DMS153 treated with DMSO at 0.1 percent for 48 hours (cell line): ENCODE results near the gene YARS2.

Experiments used
- DNase-seq: peaks from one replicate; lab custom pipeline; 2025; ENCODE audit not compliant: unreplicated experiment; lab: John Stamatoyannopoulos, UW

YARS2 gene

DNA sequence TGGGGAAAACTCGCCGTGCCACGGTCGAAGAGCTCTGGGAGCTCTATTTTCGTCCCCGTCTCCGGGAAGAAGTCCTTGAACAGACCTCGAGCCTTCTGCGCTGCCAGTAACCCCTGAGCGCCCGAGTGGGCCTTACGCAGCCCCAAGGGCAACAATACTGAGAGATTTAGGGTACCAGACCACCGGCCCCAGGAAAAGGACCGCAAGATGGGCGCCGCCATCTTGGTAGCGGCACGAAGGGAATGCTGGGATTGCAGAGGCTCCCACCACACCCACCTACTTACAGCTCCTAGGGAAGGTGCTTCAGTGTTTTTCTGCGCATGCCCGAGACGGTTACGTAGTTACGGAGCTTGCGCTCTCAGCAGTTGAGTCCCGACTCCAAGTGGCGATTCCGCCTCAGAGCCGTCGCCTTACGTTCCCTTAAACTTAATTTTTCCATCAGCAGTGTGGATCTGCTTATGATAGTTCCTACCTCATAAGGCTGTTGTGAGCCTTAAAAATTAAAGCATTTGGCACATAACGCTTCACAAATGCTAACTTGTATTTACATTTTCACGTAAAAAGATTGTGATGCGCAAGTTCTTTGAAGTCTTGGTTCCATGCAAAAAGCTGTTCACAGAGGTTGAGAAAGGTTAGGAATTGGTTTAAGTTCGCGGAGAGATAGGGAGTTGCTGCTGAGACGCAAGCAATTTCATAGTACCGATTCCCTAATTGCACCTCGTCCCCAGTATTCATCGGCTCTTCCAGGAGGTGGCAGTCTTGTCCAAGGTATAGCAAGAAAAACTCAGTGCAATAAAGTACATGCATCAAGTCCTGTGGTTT lies at the start of gene YARS2:
Gene YARS2, minus strand, starts transcription at position 244 of the 822 bp plus-strand sequence. Its CDS starts 23 bp downstream, at position 221.
- peak; percentile 90 for DNase-seq

DNA sequence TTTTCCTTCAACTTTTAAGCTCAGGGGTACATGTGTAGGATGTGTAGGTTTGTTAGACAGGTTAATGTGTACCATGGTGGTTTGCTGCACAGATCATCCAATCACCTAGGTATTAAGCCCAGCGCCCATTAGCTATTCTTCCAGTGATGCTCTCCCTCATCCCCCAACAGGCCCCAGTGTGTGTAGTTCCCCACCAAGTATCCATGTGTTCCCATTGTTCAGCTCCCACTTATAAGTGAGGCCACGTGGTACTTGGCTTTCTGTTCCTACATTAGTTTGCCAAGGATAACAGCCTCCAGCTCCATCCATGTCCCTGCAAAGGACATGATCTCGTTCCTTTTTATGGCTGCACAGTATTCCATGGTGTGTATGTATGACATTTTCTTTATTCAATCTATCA lies 48.6 kb upstream of the YARS2 start:
- no peak for DNase-seq

DNA sequence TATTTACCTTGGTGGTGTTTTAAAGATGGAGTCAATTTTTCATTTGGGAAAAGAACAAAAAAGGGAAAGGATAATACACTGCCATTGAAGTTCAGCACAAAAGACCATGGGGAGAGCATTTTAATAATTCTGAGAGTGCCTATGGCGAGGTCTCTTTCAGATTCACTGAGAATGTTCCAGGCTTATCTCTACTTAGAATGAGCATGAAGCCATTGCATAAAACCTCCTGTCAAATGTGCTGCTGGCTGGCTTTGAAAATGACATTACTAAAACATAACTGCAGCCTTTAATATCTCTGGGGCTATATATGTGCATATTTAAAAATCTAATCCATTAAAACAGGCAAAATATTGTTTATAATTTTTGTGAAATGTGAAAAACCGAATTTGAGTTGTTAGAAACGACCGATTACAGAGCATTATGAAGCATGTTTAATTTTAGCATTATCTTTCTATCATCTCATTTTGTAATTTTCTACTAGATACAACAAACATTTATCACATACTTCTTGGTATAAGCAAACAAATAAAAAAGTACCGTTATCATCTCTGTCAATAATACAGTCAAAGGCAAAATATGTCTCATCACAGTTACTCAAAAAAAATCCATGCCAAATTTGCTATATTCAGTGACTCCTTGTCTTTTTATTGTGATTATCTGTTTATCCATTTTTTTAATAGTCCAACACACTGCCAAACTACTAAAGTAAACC lies 45.7 kb upstream of the YARS2 start:
- no peak for DNase-seq

DNA sequence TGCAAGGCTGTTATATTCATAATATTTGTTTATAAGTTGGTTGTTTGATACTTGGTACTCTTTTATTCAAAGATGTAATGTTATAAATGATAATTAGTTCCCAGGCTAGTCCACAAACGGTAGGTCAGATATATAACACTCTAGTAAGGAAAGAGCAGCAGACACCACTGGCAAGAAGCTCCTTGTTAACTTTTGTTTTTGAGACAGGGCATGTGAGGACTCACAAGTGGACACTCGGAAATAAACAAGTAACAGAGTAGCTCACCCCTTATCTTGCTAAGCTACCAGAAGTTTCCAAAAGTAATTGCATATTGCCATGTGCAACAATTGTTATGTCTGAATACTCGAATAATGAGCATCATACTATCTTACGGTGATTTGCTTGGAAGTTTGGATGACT lies 38.6 kb upstream of the YARS2 start:
- no peak for DNase-seq

DNA sequence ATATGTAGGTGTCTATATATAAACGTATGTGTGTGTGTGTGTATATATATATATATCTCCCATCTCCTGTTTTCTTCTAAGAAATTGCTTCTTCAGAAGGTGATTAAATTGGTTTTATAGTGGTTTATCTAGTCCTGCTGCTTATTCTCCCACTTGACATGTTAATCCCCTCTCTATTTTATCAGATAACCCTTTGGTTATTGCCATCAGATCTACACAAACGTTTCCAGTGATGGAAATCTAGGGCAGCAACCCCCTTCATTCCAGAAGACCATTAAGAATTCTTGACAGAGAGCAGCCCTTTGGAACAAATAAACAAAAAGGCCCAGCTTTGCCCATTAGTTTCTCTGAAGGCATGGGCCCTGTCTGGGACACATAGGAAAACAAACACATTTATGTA lies 34.2 kb upstream of the YARS2 start:
- DNase-seq, result no peak

DNA sequence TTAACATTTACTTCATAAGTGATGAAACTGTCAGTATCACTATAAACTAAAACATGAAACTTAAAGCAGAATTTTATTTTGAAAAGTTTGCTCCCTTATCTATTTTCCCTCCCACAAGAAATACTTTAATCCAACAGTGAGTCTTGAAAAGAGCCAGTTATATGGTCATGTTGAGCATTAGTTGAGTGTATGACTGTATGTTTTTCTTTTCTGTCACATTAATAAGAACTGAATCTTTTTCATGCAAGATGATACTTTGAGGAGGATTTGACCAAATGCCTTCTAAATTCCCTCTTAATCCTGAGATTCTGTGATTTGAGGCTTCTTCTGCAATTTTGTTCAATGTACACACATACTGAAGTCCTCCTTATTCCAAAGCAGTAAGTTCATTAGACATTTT lies 33.7 kb upstream of the YARS2 start:
- DNase-seq, result no peak

DNA sequence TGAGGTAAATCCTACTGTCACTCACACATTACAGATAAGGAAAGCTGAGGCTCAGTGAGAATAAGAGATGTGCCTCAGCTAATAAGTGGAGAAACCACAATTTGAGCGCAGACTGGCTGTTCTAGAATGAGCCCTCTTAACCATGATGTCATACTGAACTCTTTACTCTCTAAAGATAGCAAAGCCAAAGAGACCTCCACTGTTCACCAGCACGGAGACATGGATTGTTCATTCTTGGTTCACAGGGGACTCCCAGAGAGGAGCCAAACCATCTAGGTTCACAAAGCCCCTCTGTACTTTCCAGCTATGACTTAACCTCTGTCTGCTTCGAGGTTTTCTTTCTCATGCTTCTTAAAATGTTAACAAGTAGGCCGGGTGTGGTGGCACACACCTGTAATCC lies 32.7 kb upstream of the YARS2 start:
- DNase-seq, result no peak

DNA sequence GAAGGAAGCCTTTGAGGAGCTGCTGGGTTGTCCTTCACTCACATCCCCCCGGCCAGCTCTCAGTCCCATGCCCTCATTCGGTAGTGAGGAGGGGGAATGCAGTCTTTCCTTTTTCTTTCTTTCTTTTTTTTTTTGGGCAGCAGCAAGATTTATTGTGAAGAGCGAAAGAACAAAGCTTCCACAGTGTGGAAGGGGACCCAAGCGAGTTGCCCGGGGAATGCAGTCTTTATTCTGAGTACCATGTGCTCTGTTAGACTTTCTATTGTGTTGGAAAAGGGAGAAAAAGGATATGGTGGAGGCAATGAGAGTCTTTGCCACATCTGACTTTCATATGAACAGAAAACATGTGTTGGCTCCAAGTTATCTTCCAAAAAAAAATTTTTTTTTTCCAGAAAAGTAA lies 29.9 kb upstream of the YARS2 start:
- no peak for DNase-seq

DNA sequence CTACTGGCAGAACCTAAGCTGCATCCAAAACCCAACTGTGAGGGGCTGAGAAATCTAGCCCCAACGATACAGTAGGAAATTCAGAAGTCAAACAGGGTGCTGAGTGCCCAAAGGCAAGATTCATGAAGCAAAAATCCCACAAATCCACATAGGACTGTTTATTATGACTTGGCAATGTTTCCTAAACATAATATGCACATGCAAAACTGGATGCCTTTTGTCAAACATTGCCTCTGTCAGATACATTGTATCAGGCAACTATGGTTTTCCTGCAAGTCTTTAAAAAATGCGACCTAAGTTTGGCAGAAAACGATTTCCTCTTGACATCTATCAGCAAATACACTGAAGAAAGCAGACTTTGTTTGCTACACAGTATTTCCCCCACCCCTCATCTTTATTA lies 27.3 kb upstream of the YARS2 start:
- DNase-seq, result no peak

DNA sequence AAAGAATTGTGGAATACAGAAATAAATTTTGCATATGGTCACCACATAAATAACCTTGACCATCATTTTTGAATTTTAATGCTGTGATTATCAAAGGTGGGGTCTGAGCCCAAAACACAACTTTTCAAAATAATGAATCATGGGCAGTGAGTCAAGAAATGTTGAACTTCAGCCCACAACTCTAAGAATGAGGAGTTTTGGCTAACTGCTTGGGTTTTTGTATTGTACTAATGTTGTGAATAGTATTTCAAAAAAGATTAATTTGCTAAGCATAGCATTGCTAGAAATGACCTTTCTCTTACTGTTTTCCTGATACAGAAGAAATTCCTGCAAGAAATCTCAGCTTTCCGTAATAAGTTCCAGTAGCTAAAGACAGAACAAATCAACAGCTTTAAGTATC lies 24.4 kb upstream of the YARS2 start:
- no peak for DNase-seq

DNA sequence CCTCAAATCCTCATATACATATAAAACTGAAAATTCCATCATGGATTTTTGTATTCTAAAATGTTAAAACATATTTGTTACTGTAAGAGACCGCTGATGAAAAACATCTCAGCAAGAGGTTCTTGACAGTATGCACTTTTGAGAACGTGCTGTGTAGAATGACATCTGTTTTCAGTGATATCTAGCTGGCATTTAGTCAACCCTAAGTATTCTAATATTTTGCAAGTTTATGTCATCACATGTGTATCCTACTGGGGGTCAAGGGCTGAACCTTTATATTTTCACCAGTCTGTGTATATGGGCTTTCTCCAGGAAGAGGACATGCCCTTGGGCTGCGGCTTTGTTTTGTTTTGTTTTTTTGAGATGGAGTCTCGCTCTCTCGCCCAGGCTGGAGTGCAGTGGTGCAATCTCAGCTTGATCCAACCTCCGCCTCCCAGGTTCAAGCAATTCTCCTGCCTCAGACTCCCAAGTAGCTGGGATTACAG lies 22.0 kb upstream of the YARS2 start:
- DNase-seq, result no peak

DNA sequence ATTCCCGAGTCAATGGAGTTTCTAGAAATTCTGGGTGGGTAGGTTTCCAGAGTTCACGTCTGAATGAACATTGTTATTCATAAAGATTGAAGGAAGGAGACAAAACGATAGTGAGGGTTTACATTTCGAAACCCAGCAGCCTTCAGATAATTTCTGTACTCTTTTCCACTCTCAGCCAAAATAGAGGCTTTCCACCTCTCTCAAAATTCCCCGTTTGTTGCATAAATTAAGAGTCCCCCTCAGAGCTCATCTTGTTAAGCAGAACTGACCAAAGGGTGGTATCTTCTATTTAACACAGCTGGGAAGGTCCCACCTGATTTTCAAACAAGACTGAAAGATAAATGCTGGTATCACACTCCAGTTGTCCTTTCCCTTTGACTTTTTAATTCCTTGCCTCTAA lies 21.5 kb upstream of the YARS2 start:
- no peak for DNase-seq

DNA sequence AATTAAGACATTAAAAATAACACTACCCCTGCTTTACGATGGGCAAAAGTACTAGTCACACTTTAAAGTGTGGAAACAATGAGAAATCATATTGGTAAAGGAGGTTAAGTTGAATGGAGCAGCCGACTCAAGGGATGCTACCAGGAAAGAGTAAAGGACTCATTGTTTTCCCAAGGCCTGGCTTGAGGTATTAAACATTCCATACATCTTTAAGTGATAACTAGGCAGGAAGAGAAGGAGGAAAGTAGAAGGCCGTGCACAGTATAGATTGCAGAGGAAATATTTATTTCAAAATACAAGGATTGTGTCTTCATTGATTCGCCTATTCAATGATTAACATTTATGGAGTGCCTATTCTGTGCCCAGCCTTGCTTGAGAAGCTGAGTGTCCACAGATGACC lies 20.6 kb upstream of the YARS2 start:
- no peak for DNase-seq

DNA sequence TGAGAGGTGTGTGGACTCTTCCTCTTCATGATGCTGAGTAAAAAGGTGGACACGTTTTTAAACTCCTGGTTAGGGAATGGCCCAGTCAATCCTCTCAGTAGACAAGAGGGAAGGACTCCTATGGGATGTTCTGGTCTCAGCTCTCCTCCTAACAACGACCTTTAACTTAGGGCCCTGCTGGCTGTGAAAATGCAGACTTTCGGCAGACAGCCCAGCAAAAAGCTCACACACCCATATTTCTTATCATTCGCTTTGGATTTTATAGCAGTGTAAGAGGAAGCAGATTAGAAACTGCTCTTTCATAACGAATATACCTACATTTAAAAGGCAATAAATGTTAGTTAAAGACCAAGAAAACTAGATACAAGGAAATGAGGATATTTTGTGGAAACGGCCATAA lies 18.0 kb upstream of the YARS2 start:
- no peak for DNase-seq

DNA sequence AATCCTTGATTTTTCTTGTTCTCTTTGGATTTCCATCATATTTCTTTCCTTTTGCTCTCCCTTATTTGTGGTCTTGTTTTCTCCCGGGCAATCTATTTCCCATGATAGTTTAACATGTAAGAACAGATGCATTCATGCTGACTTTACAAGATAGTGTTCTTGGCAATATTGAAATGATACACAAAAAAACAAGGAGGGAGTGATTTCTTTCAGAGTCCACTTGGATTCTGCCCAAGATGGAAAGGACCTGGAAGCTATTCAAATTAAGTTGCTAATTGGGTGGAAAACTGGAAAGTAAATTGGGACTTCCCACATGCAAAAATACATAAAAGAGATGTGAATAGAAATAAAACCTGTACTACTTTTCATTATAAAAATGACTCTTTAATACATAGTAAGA lies 14.4 kb upstream of the YARS2 start:
- no peak for DNase-seq

DNA sequence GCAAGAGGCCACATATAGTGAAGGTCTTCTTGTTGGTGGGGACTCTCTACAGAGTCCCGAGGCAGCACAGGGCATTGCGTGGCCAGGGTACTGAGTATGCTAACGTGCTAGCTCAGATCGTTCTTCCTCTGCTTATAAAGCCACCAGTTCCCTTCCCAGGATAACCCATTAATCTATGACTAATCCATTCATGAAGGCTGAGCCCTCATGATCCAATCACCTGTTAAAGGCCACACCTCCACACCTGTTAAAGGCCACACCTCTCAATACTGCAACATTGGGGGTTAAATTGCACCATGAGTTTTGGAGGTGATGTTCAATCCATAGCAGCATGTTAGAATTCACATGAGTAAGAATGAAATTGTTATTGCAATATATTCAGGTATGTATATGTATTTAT lies 12.8 kb upstream of the YARS2 start:
- no peak for DNase-seq

DNA sequence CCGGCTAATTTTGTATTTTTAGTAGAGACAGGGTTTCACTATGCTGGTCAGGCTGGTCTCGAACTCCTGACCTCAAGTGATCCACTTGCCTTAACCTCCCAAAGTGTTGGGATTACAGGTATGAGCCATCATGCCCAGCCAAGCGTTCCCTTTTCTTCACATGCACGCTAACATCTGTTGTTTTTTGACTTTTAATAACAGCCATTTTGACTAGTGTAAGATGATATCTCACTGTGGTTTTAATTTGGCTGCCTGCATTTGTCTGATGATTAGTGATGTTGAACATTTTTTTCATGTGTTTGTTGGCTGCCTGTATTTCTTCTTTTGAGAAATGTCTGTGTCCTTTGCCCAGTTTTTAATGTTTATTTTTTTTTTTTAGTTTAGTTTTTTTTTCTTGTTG lies 10.2 kb upstream of the YARS2 start:
- DNase-seq, result no peak

DNA sequence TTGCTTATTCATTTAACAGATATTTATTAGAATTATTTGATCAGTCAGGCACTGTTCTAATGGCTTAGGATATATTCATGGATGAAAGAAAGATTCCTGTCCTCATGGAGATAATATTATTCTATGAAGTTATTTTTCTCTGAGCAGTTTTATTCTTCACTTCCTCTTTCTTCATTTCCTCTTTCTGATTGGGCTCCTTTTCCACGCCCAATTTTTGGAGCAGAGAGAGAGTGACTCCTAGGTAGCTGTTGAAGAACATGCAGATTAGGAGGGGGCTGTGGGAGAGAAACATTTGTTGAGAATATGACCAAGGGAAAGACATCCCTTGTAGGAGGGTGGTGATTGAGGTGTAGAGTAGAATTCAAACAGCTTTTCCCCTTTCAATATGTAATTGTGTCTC lies 6.0 kb upstream of the YARS2 start:
- no peak for DNase-seq

DNA sequence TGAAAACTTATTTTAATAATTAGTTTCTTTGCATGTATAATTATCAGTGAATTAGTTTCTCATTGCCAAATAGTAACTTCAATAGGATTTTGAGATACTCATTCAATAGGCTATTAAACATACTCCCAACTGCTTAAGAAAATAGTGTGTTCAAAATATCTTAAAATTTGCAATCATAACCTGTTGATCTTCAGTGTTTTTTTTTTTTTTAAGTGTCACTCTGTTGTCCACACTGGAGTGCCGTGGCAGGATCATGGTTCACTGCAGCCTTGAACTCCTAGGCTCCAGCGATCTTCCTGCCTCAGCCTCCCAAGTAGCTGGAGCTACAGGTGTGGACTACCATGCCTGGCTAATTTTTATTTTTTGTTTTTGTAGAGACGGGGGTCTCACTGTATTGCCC lies 1.5 kb upstream of the YARS2 start:
- DNase-seq, result no peak

DNA sequence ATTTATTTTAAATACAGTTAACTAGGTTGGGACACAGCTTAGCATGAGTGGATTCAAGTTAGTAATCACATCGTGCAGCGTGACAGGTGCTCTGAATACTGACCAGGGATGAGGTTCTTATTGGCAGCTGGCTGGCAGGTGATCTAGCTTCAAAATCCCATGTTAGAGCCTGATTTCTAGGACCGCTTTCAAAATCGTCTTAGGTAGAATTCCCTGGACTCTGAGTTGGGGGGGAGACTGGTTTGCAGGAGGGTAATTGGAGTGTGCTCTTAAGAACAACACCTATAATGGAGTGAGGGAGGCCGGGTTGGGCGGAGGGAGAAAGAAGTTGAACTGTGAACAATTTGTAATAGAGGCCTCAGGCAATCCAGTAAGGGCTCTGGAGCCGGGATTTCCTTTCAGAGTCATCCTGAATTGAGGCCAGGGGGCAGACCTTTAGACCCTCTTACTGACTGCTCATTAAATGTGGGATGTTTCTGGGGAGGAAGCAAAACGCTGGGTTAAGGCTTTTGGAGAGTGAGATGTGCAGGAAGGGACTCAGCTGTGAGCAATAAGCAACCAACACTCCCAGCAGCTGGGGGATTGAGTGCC lies 874 bp upstream of the YARS2 start:
- no peak for DNase-seq

DNA sequence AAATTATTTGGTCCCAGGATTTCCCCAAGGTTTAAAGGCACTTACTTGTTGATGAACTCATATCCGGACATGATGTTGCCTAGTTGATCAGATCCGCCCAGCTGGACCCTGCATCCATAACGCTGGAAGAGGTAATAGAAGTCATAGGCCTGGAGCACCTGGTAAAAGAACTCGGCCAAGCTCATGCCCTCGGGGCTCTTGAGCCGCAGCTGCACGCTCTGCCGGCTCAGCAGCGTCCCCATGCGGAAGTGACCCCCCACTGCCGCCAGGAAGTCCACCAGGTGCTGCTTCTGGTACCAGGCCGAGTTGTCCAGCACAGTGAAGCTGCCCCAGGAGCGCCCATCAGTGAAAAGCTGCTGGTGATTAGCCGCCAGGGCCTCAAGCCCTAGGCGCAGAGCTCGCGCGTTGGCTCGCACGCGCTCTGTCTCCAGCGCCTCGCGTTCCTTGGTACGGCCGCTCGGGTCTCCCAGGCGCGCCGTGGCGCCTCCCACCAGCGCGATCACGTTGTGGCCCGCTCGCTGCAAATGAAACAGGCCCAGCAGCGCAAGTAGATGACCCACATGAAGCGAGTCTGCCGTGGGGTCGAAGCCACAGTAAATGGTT lies 545 bp downstream of the YARS2 start:
- DNase-seq, result peak; percentile 59

DNA sequence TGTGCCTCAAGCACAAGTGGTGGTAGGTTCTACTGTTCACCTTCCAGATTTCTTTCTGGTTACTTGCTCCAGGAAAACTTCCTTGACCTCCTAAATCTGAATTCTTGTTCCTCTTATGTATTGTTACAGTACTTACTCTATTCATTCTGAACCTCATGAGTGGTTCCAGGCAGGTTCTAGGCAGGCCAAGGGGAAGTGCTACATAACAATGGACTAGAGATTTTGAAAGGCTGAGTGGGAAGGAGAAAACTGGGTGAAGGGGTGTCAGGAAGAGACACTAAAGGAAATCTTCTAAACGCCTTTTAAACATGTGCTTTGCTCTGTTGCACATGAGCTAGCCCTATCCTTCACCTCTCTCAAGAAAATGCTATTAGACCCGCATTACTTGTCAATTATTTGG lies 1.6 kb downstream of the YARS2 start:
- no peak for DNase-seq
